HG03520 (cell line): ENCODE measurements around the gene IGFBP7.

Source experiments
- ATAC-seq: cut with Tn5 transposase; IDR thresholded peaks from one replicate; pipeline ENCODE4 v1.9.1; 2021; ENCODE audit warnings: mild to moderate bottlenecking, moderate library complexity; ENCODE audit not compliant: unreplicated experiment

IGFBP7 gene

DNA sequence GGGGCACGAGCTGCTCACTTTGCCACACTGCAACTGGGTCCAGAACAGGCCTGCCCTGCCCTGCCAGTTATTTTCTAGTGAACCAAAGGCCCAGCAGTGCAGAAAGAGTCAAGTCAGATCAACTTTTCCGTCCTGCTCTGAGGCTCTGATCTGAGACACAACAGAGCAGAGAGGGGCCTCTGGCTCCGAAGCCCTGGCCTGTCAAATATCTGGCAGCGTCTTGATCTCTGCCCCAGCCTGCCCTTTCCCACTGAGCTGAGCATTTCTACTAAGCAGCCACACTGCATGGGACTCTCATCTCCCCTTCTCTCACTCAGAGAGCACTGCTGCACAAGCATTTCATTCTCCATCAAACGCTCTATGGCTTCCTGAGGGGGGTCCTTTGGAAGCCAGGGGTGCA, 11.8 kb downstream of the IGFBP7 start:
- ATAC-seq: no peak

DNA sequence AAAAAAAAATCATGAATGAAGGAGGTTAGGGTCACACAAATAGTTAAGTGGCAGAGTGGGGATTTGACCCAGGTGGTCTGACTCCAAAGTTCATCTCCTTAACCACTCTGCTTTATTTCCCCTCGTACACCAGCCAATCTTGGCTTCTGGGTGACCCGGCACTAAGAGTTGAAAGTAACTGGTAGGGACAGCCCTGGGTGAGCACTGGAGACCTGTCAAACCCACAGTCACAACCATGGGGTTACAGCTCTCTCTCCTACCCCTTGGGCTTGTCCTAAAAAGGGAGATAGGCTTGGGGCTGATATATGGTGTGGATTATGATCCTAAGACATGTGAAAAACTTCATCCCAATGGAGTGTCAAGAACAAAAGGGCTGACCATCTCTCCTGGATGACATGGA, 12.5 kb downstream of the IGFBP7 start:
- ATAC-seq: no peak

DNA sequence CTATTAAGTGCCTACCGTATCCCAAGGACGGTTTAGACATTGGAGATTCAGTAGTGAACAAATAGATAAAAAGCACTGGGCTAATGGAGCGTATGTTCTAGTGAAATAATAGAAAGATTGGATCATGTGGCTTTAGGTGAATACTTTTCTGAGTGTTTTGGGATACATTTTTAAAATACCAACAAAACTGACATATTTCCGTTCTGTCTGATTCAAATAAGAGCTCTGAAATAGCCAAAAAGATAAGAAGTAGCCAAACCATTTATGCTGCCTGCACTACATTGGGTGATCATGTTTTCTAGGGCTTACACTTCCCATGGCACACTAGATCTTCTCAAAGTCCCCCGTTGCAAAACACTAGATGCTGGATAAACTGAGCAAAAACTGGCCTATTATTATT, 14.2 kb downstream of the IGFBP7 start:
- no peak for ATAC-seq

- no peak for ATAC-seq
Observed at GRCh38 chr4:57095245-57095644, 14.9 kb downstream of the IGFBP7 start.

- no peak for ATAC-seq
Observed at GRCh38 chr4:57094832-57095223, 15.4 kb downstream of the IGFBP7 start.

DNA sequence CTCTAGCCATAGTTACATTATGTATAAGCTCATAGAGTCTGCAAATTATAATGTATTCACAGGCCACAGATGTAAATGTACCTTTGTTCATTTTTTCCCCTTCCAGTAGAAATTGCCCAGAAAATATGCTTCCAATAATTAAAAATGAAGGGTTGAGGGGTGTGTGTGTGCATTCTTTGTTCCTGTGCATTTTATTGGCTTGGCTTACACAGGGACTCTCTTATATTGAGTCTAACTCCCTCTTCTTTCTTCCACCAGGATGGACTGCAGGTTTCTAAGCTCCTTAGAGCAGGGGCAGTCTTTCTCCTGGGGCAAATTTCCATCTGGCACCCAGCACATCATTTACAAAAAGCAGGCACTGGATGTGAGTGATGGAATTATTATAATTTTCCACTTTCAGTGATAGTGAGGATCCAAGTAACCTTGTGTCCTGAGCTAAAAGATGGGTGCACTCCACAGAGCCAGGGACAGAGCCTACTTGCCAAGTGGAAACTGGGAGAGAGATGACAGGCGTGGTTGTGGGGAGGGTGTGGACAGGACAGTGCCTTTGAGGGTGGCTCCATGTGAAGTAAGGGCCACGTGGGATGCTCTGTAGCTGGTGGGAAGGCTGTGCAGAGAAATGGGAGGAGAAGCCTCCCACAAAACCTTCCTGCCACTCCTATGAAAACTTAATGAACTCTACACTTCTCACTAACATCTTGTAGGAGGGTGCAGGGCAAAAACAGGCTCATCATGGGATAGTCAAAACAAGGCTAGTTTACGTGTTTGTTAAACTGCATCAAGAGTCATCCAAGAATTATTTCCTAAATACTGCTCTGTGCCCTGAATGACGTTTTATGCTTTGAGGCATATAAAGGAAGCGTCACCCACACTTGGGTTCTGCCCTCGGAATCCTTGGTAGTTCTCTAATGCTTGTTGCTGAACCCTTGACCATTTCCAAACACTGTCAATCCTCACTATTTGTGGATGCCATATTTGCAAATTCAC, 16.0 kb downstream of the IGFBP7 start:
- no peak for ATAC-seq

DNA sequence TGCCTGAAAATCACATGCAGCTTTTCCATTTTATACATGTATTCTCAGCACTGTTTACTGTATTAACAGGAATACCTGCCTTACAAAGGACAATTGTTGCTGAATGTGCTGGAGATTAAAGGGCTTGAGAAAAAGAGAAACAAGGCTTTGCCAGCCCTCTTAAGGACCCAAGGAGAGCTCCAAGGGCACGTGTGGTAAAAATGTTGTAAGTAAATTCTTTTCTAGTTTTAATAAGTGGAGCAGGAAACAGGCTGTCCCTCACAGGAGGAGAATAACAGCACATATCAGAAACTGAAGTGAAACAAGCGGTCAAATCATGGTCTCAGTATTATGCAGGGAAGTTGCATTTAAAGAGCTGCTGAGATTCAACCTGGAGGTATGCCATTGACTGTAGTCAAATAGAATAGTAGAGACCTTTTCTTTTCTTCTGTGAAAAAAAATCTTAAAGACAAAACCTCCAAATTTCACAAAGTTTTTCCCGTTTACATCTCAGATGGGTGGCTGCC, 18.5 kb downstream of the IGFBP7 start:
- peak; percentile 82 for ATAC-seq

DNA sequence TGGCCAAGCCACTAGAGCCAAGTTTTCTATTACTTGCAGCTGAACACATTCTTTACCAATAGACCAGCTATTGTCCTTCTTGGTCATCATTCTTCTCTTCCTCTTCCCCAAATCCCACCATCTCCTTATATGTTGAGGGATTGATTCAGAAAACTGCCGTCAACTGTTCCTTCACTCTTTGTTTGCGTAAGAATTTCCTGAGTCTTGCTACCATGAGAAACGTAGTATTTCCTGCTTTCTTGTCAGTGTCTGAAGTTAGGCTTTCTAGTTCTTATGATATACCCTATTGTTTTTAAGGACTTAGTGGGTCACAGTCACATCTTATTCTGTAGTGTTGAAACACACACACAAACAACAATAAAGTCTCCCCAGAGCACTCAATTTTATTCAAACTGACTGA, 20.1 kb downstream of the IGFBP7 start:
- no peak for ATAC-seq

GRCh38 chr4:57089549-57089948, 20.6 kb downstream of the IGFBP7 start:
- no peak for ATAC-seq

DNA sequence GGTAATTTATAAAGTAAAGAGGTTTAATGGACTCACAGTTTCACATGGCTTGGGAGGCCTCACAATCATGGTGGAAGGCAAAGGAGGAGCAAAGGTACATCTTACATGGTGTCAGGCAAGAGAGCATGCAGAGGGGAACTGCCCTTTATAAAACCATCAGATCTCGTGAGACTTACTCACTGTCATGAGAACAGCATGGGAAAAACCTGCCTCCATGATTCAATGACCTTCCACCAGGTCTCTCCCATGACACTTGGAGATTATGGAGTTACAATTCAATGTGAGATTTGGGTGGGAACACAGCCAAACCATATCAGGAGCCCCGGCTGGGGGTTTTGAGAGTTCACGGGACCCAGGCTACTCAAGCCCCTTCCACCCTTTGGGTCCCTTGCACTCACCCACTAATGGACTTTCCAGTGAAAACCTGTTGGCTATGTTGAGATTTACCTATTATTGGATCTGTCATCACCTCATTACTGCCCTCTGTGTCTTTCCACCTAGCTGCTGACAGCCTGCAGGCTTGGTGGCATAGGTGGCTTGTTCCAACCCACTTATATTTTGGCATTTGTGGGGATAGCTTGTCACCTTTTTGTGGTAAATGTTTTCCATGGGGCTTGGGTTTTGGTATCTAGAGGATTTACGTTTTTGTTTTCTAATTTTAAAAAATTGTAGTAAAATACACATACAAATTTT, 24.0 kb downstream of the IGFBP7 start:
- no peak for ATAC-seq

- ATAC-seq: no peak
Observed at GRCh38 chr4:57085278-57085677, 24.9 kb downstream of the IGFBP7 start.

DNA sequence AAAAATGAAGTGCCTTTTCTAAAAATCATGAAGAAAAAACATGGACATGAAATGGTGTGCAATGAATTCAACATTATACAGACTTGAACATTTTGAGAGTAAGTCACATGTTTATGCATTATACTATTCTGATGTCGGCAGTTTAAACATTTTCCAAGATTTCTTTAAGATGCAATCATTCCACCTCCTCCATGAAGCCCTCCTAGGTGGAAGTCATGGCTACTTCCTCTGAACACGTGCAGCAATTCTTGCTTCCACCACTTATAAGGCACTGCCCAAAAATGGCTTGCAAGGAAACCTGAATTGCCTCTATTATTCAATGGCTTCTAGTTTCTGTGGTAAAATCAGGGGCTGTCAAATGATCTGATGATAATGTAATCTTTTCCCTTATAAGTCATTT, 25.8 kb downstream of the IGFBP7 start:
- no peak for ATAC-seq

DNA sequence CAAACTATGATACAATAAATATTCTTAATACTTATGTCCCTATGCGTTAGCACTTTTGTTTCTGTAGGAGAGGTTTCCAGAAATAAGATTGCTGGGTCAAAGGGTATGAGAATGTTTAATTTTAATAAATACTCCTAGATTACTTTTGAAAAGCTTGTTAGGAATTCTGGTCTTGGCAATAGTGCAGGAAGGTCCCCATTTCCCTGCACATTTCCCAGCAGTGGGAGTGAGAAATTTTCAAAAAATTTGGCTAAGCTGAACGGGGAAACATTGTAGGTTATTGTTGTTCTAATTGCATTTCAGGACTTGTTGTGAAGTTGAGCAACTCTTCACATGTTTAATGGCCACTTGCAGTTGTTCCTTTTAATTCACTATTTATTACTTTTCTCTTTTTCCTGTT, 27.1 kb downstream of the IGFBP7 start:
- no peak for ATAC-seq

- ATAC-seq: no peak
Observed at GRCh38 chr4:57081651-57082621, 28.2 kb downstream of the IGFBP7 start.

- no peak for ATAC-seq
Observed at GRCh38 chr4:57080781-57081650, 29.2 kb downstream of the IGFBP7 start.

GRCh38 chr4:57078685-57079521, 31.3 kb downstream of the IGFBP7 start:
- ATAC-seq: no peak

DNA sequence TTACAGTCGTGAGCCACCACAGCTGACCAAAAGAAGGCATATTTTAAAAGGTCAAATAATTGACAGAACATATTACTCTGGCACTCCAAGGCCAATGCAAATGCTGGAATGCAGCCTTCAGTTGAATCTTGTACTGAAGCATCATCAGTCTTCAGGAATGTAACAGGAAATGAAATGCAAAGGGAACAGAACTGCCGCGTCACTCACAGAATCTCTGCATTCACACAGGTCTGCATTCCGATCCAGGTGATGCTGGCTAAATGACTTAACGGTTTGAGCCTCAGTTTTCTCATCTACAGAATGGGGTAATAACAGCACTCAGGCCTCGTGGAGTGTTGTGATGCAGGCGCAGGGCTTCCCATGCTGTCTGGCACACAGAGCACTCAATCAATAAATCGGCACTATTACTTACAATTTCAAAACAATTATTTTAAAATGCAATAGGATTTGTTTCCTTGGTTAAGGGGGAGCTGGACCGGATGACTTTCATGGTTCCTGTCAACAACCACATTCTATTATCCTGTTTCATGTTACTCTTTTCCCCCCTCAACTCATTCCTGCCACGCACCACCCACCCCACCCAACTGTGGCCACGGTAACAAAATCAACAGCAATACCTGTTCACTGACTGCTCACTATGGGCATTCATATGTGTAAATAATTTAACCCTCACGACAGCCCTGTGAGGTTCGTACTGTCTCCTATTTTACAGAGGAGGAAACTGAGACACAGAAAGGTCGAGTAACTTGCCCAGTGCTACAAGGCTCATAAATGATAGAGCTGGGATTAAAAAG, 32.4 kb downstream of the IGFBP7 start:
- no peak for ATAC-seq

GRCh38 chr4:57076646-57077045, 33.5 kb downstream of the IGFBP7 start:
- no peak for ATAC-seq
